ENCODE results near the gene UBE2L5. TPM values are rescaled to one million over a fixed set of nuclear protein-coding genes. Genes with fewer than 3 reads are reported as not detected.

UBE2L5 gene
- total and polyA plus RNA-seq, 11 donors, result 0.32 TPM; not detected in 10

GRCh38 chr13:30477346-30478195, 55.3 kb downstream of the UBE2L5 start:
- H3K4me3 ChIP-seq, result no peak overlapping the region
- no peak overlapping the region for H3K27ac ChIP-seq
- H3K4me1 ChIP-seq, result no peaks in the 10 kb centered on the region
- ATAC-seq (no peak), DNase-seq (no peak)
- intact Hi-C loops (cut with DNase I), result loop anchor here in 2 of 10 donors (10.0 kb wide), 1 partner anchor 87 kb away; no protein-coding TSS in a partner anchor
- H3K27me3 ChIP-seq, result no peaks in the 10 kb centered on the region
- TF ChIP-seq POLR2A (IDR thresholded peaks at IDR 0.05) (no peak), CTCF (IDR thresholded peaks at IDR 0.05) (no peak)
- H3K36me3 ChIP-seq, result no peaks in the 10 kb centered on the region
- no peaks in the 10 kb centered on the region for H3K9me3 ChIP-seq
- 76 to 82% (median 78%) methylated on average over 4 of the region's 4 CpGs for WGBS, 4 donors

Other genes starting within 250 kb of the UBE2L5 start
- 10 to 100 TPM; 23.3 to 55.3 (median 52.2) TPM for gene KATNAL1, start 114.9 kb upstream of the UBE2L5 start, total RNA-seq
- 10 to 100 TPM in 1 of 2 donors, 1 to 10 TPM in 1; 4.6 to 15.7 TPM for gene KATNAL1, start 114.9 kb upstream of the UBE2L5 start, polyA plus RNA-seq
- gene HMGB1, start 43.4 kb downstream of the UBE2L5 start, total RNA-seq, result 100 to 1,000 TPM; 137 to 215 (median 164) TPM
- gene HMGB1, start 43.4 kb downstream of the UBE2L5 start, polyA plus RNA-seq, result 100 to 1,000 TPM; 236 to 361 TPM
- 10 to 100 TPM in 6 of 9 donors, 1 to 10 TPM in 3; 9.0 to 14.3 (median 10.2) TPM for gene USPL1, start 195.4 kb downstream of the UBE2L5 start, total RNA-seq
- 1 to 10 TPM; 4.5 to 8.0 TPM for gene USPL1, start 195.4 kb downstream of the UBE2L5 start, polyA plus RNA-seq

Data from heart left ventricle (tissue), 16 donors.